Activated T-cell treated with anti-CD3 and anti-CD28 coated beads, Interleukin-2, amount 50 U/mL, for 72 hours (primary cell): Measurements from ENCODE around the gene PRG3. TPM values are rescaled to one million over a fixed set of nuclear protein-coding genes. Genes with fewer than 3 reads are reported as not detected.

Experiments used
- ATAC-seq, 2 donors: fragments of 150-1000 bp; cut with Tn5 transposase; replicated peaks in 1 of 2; 2 replicates each; pipeline ENCODE4 v1.10.0; 2021; ENCODE audit warnings: moderate library complexity in 2 of 2, mild to moderate bottlenecking in 1 of 2
- DNase-seq, 2 donors: peaks; one replicate each; pipeline ENCODE4 v3.0.0; 2021 to 2022; ENCODE audit warnings: mixed read lengths in 1 of 2
- H3K27ac Mint-ChIP-seq: one replicate; pipeline ENCODE4 v1.8.0; 2022; ENCODE audit warnings: mild to moderate bottlenecking, moderate library complexity, mixed read lengths
- H3K27me3 Mint-ChIP-seq: one replicate; pipeline ENCODE4 v1.8.0; 2022; ENCODE audit warnings: low read depth, mixed read lengths
- H3K36me3 Mint-ChIP-seq, 2 donors: one replicate each; pipeline ENCODE4 v1.8.0; 2022; ENCODE audit warnings: mixed read lengths in 2 of 2, mild to moderate bottlenecking in 1 of 2; ENCODE audit not compliant: insufficient read depth in 2 of 2
- H3K4me1 Mint-ChIP-seq: one replicate; pipeline ENCODE4 v1.8.0; 2022; ENCODE audit warnings: low read depth, mixed read lengths
- H3K4me3 Mint-ChIP-seq, 2 donors: one replicate each; pipeline ENCODE4 v1.8.0; 2022; ENCODE audit warnings: mild to moderate bottlenecking in 2 of 2, mixed read lengths in 2 of 2, moderate library complexity in 2 of 2
- H3K9me3 Mint-ChIP-seq, 2 donors: one replicate each; pipeline ENCODE4 v1.8.0; 2022; ENCODE audit warnings: mixed read lengths in 2 of 2
- total RNA-seq, 2 donors: library from RNA; stranded (reverse); gene quantifications; one replicate each; pipeline ENCODE4 v1.2.3, GENCODE V29; 2022

Gene PRG3
- total RNA-seq, result not detected

- no peaks in the 10 kb centered on the region for H3K9me3 Mint-ChIP-seq
- H3K27ac Mint-ChIP-seq, result no peak within 1 kb of the TSS
- H3K27me3 Mint-ChIP-seq, result peaks cover 25% of the 10 kb centered on the region
- no peaks in the 10 kb centered on the region for H3K4me1 Mint-ChIP-seq
- DNase-seq, result no peak
- no peak for ATAC-seq
- H3K4me3 Mint-ChIP-seq, result no peak within 1 kb of the TSS
- H3K36me3 Mint-ChIP-seq, result no peaks in the 10 kb centered on the region
These were observed at the start of gene PRG3 for GRCh38 chr11:57380975-57381374. PRG3 (minus strand) TSS chr11:57381150; CDS start chr11:57380708, 442 bp downstream.

GRCh38 chr11:57429946-57430345, 49.0 kb upstream of the PRG3 start:
- H3K36me3 Mint-ChIP-seq, result peaks cover 7 to 10% of the 10 kb centered on the region in 2 donors
- no peaks in the 10 kb centered on the region for H3K9me3 Mint-ChIP-seq

GRCh38 chr11:57428643-57429042, 47.7 kb upstream of the PRG3 start:
- no peak for DNase-seq
- Mint-ChIP-seq H3K27me3 (no peaks in the 10 kb centered on the region), H3K4me3 (no peak overlapping the region), H3K4me1 (peaks cover 53% of the 10 kb centered on the region), H3K36me3 (peaks cover 14 to 17% of the 10 kb centered on the region in 2 donors), H3K27ac (no peak overlapping the region), H3K9me3 (no peaks in the 10 kb centered on the region)
- no peak for ATAC-seq

More at GRCh38 chr11:57429946-57430345, 49.0 kb upstream of the PRG3 start:
- H3K27me3 Mint-ChIP-seq, result peaks cover 8% of the 10 kb centered on the region
- ATAC-seq, result no peak
- H3K4me1 Mint-ChIP-seq, result peaks cover 39% of the 10 kb centered on the region
- H3K27ac Mint-ChIP-seq, result no peak overlapping the region
- no peak overlapping the region for H3K4me3 Mint-ChIP-seq
- no peak for DNase-seq

- H3K4me3 Mint-ChIP-seq, result peak overlapping the region; percentile 85 to 98
- peaks cover 58% of the 10 kb centered on the region for H3K4me1 Mint-ChIP-seq
- no peaks in the 10 kb centered on the region for H3K27me3 Mint-ChIP-seq
- no peak for DNase-seq
- H3K9me3 Mint-ChIP-seq, result no peaks in the 10 kb centered on the region
- no peak for ATAC-seq
- peak overlapping the region; percentile 91 for H3K27ac Mint-ChIP-seq
- peaks cover 17 to 25% of the 10 kb centered on the region in 2 donors for H3K36me3 Mint-ChIP-seq
These were observed 46.8 kb upstream of the PRG3 start for GRCh38 chr11:57427727-57428082.

- H3K9me3 Mint-ChIP-seq, result no peaks in the 10 kb centered on the region
- H3K4me3 Mint-ChIP-seq, result peak within 1 kb of the TSS; percentile 85 to 98
- H3K36me3 Mint-ChIP-seq, result peaks cover 19 to 31% of the 10 kb centered on the region in 2 donors
- ATAC-seq (peak; percentile 59 to 66), DNase-seq (peak; percentile 85 to 86)
- peaks cover 58% of the 10 kb centered on the region for H3K4me1 Mint-ChIP-seq
- H3K27me3 Mint-ChIP-seq, result no peaks in the 10 kb centered on the region
- H3K27ac Mint-ChIP-seq, result peak within 1 kb of the TSS; percentile 91
These were observed 46.2 kb upstream of the PRG3 start, which contains the start of gene SLC43A3 for GRCh38 chr11:57426929-57427726. SLC43A3 (minus strand) TSS chr11:57427121; CDS start chr11:57426172, 949 bp downstream.

GRCh38 chr11:57426439-57426928, 45.5 kb upstream of the PRG3 start:
- peak overlapping the region; percentile 84 for H3K27ac Mint-ChIP-seq
- ATAC-seq, result no peak
- no peak for DNase-seq
- no peaks in the 10 kb centered on the region for H3K27me3 Mint-ChIP-seq
- peaks cover 22 to 38% of the 10 kb centered on the region in 2 donors for H3K36me3 Mint-ChIP-seq
- peak overlapping the region; percentile 85 to 98 for H3K4me3 Mint-ChIP-seq
- H3K4me1 Mint-ChIP-seq, result peaks cover 59% of the 10 kb centered on the region
- no peaks in the 10 kb centered on the region for H3K9me3 Mint-ChIP-seq

GRCh38 chr11:57425565-57426438, 44.9 kb upstream of the PRG3 start:
- peaks cover 22 to 42% of the 10 kb centered on the region in 2 donors for H3K36me3 Mint-ChIP-seq
- peak overlapping the region; percentile 84 for H3K27ac Mint-ChIP-seq
- H3K27me3 Mint-ChIP-seq, result no peaks in the 10 kb centered on the region
- ATAC-seq, result no peak
- H3K4me1 Mint-ChIP-seq, result peaks cover 66% of the 10 kb centered on the region
- H3K9me3 Mint-ChIP-seq, result no peaks in the 10 kb centered on the region
- H3K4me3 Mint-ChIP-seq, result peak overlapping the region; percentile 85 to 98
- no peak for DNase-seq

GRCh38 chr11:57424792-57425564, 44.0 kb upstream of the PRG3 start:
- peaks cover 74% of the 10 kb centered on the region for H3K4me1 Mint-ChIP-seq
- ATAC-seq (peak; percentile 95 to 96), DNase-seq (peak; percentile 89 to 94)
- H3K27me3 Mint-ChIP-seq, result no peaks in the 10 kb centered on the region
- H3K9me3 Mint-ChIP-seq, result no peaks in the 10 kb centered on the region
- H3K4me3 Mint-ChIP-seq, result peak overlapping the region; percentile 85 to 98
- peak overlapping the region; percentile 84 for H3K27ac Mint-ChIP-seq
- H3K36me3 Mint-ChIP-seq, result peaks cover 24 to 46% of the 10 kb centered on the region in 2 donors

GRCh38 chr11:57424137-57424791, 43.3 kb upstream of the PRG3 start:
- ATAC-seq, result no peak
- peak overlapping the region; percentile 84 for H3K27ac Mint-ChIP-seq
- no peaks in the 10 kb centered on the region for H3K9me3 Mint-ChIP-seq
- H3K4me1 Mint-ChIP-seq, result peaks cover 77% of the 10 kb centered on the region
- peaks cover 26 to 49% of the 10 kb centered on the region in 2 donors for H3K36me3 Mint-ChIP-seq
- H3K4me3 Mint-ChIP-seq, result peak overlapping the region; percentile 85 to 98
- H3K27me3 Mint-ChIP-seq, result no peaks in the 10 kb centered on the region
- no peak for DNase-seq

- Mint-ChIP-seq H3K9me3 (no peaks in the 10 kb centered on the region), H3K36me3 (peaks cover 31 to 58% of the 10 kb centered on the region in 2 donors), H3K27me3 (no peaks in the 10 kb centered on the region), H3K27ac (peak overlapping the region; percentile 59), H3K4me3 (peak overlapping the region; percentile 85 to 98), H3K4me1 (peaks cover 88% of the 10 kb centered on the region)
- DNase-seq, result no peak
- no peak for ATAC-seq
These were observed 41.7 kb upstream of the PRG3 start for GRCh38 chr11:57422669-57423068.

GRCh38 chr11:57421805-57422204, 40.9 kb upstream of the PRG3 start:
- ATAC-seq (no peak), DNase-seq (no peak)
- H3K36me3 Mint-ChIP-seq, result peaks cover 31 to 64% of the 10 kb centered on the region in 2 donors
- H3K4me3 Mint-ChIP-seq, result peak overlapping the region in 1 of 2 donors; percentile 98
- H3K27me3 Mint-ChIP-seq, result no peaks in the 10 kb centered on the region
- peaks cover 89% of the 10 kb centered on the region for H3K4me1 Mint-ChIP-seq
- no peaks in the 10 kb centered on the region for H3K9me3 Mint-ChIP-seq
- H3K27ac Mint-ChIP-seq, result peak overlapping the region; percentile 59

GRCh38 chr11:57421066-57421465, 40.1 kb upstream of the PRG3 start:
- peak overlapping the region in 1 of 2 donors; percentile 14 for H3K4me3 Mint-ChIP-seq
- H3K27ac Mint-ChIP-seq, result no peak overlapping the region
- H3K36me3 Mint-ChIP-seq, result peaks cover 30 to 68% of the 10 kb centered on the region in 2 donors
- no peak for DNase-seq
- H3K4me1 Mint-ChIP-seq, result peaks cover 92% of the 10 kb centered on the region
- H3K9me3 Mint-ChIP-seq, result no peaks in the 10 kb centered on the region
- ATAC-seq, result no peak
- H3K27me3 Mint-ChIP-seq, result no peaks in the 10 kb centered on the region
